Activated CD8-positive, alpha-beta memory T cell treated with anti-CD3 and anti-CD28 coated beads, Interleukin-2, amount 50 U/mL, for 24 hours (primary cell): ENCODE measurements around the gene DDC.
A peak's percentile ranks its signal among the peaks of the same experiment; 100 is the strongest.

Source experiments
- DNase-seq: peaks from one replicate; pipeline ENCODE4 v3.0.0-alpha.2; 2020; ENCODE audit errors: extremely low read depth

DDC gene

DNA sequence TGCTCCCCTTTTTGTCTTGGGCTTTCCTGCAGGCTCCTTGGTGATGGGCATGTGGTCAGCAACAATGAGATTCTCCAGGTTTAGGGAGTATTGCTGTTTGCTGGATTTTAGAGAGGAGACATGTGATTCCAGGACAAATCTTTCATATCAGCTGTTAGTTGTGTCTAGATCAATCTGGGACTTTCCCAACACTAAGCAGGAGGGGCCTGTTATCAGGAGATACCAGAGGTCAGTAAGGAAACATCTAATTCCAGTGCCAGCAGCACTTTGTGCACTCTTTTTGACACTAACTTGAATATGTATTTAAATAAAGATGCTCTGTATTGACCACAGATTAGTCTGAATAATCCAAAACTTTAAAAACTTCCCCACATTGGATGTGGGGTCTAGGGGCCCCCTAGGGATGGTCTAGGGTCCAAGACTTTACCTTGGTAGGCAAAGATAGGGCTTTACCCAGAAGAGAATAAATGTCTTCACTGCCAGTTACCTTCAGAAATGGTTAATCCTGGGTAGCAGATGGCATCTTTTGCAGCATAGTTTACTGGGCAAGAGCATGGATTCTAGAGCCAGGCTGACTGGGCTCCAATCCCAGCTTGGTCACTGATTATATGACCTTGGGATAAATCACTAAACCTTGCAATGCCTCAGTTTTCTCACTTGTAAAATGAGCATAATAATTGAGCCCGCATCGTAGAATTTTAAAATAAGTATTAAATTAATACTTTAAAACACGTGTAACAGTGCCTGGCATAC is 108.7 kb downstream of the DDC start:
- DNase-seq: no peak

- DNase-seq: no peak
These were observed 109.5 kb downstream of the DDC start for GRCh38 chr7:50455658-50456057.

DNA sequence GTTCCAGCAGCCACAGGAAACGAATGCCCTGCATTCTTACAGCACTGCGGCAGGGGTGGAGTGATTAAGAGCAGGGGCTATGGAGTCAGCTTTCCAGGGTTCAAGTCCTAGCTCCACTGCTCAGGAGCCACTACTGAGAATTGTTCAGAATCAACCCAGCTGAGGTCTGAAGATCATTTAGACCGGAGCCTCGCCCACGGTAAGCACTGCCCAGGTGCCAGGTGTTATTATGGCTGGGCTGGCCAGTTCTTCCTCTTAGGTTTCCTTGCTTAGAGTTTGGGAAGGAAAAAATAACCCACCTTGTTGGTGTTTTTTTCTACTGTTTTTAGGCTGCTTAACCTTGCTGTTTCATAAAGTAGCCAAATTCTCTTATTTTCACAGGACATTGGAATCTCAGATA is 110.2 kb downstream of the DDC start:
- no peak for DNase-seq

DNA sequence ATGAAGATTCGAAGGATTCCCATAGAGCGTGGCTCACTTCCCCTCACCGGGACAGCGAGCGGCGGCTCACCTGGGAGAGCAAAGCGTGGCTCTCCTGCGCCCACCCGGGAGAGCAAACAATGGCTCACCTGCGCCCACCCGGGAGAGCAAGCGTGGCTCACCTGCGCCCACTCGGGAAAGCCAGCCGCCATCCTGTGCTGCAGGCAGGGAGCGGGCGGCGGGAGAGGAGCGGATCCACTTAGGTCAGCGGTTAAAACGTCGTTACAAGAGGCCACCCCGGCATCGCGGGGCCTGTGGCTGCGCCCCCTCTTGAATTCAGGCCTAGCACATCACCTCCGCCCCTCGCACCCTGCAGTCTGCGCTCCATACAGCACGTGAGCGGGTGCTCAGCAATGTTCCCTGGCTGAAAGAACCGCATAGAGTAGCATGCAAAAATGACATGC is 114.6 kb downstream of the DDC start:
- DNase-seq: no peak

DNA sequence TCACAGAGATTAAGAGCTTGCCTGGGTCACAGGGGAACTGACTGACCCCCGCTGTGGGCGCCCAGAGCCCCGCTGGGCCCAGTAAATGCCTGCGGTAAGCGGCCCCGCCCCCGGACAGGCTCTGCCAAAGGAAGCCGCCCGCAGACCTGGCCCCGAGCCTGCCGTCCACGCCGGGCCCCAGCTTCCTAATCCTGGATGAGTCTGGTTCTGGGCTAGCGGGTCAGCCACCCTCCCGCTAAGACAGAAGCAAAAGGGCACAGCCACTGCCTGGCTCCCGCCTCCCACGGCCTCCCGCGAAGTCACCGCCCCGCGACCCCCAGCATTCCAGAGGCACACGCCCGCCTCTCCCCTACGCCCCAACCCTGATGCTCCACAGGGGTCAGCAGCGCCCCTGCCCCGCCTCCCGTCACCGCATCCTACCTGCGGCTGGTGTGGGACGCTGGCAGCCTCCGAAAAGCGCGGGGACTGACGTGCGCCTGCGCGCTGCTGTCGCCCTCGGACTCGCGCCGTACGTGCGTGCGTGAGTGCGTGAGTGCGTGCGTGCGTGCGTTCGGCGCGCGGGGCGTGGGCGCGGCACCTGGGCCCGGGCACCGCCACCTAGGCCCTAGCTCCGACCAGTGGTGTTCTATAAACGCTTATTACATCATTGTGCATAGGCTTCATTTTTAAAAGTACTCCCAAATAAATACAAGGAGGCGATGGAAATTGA is 115.2 kb downstream of the DDC start, which contains the start of gene FIGNL1:
Gene FIGNL1, minus strand, starts transcription at position 470 of the 709 bp plus-strand sequence. CDS start 3,063 bp downstream, outside the sequence.
- peak; percentile 47 for DNase-seq

- no peak for DNase-seq
These were observed 115.7 kb downstream of the DDC start for GRCh38 chr7:50449501-50449880.

GRCh38 chr7:50448823-50449222 is 116.4 kb downstream of the DDC start:
- DNase-seq: no peak

- no peak for DNase-seq
These were observed 118.7 kb downstream of the DDC start for GRCh38 chr7:50446542-50446960.

GRCh38 chr7:50436133-50436806 is 128.9 kb downstream of the DDC start:
- no peak for DNase-seq

GRCh38 chr7:50431722-50432305 is 133.4 kb downstream of the DDC start:
- DNase-seq: no peak

DNA sequence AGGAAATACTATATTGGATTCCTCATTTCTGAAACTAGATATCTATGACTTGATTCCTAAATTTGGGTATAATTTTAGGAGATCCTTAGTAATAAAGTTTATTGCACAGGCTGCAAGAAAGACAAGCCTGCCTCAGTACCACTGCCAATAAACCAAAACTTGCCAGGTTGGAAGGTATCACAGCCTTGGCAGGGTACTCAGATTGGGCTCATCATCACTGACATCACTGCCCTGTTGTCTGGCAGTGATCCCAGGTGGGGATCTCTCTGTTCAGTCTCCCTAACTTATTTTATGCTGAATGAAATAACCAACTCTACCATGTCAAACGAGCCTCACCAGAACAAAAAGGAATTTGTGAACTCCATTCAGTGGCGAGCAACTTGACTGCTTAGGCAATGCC is 133.9 kb downstream of the DDC start:
- DNase-seq: no peak

DNA sequence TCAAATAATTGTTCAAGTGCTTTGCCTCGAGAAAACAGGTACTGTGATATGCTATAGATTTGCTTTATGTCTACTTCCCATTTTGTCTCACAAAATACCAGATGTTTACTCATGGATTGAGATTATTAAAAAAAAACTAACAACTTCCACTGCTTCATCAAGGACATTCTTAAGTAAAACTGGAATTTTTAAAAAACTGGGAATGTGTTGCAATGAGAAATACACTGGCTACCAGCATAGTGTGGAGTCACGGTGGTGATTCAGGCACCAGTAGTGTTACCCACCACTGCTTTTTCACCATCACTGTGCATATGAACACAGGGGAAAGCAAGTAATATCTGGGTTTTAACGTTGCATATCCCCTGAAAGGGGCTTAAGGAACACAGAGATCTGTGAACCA is 136.3 kb downstream of the DDC start:
- DNase-seq: no peak

DNA sequence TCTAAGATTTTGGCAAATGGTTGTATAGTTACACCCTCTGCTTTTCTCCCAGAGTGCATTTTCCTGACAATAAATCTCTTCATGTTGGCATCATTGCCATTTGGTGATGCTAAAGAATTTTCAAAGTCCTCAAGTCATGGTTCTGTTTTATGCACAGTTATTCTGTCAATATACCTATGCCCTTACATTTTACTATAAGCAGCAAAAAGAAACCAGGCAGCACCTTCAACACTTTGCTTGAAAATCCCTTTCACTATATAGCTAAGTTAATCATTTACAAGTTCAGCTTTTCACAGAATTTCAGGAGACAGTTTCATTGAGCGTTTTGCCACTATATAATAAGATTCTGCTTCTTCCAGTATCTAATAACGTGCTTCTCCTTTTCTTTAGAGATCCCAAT is 137.7 kb downstream of the DDC start:
- no peak for DNase-seq

DNA sequence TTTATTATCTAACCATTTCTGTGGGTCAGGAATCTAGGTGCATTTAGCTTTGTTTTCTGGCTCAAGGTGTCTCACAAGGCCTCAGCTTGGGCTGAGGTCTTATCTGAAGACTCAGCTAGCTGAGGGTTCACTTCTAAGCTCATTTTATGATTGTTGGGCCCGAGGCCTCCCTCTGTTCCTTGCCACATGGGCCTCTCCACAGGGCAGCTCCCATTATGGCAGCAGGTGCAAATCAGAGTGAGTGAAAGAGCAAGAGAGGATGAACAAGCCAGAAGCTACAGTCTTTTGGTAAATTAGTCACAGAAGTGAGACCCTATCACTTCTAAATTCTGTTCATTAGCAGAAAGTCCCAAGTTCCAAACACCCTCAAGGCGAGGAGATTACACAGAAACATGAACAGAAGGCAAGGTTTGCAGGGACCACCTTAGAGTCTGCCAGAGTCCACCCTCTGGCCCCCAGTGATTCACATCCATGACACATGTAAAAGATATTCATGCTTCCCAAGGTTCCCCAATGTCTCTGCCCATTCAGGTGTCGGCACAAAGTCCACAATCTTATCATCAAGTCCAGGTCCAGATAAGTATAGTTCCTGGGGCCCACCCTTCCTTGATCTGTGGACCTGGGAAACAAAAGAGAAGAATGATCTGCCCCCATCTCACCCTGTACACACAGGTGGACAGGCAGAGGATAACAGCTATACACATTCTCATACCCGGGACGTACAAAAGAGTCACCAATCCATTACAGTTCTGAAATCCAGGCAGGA is 138.7 kb downstream of the DDC start:
- DNase-seq: no peak

- no peak for DNase-seq
These were observed 139.9 kb downstream of the DDC start for GRCh38 chr7:50425318-50425717.

DNA sequence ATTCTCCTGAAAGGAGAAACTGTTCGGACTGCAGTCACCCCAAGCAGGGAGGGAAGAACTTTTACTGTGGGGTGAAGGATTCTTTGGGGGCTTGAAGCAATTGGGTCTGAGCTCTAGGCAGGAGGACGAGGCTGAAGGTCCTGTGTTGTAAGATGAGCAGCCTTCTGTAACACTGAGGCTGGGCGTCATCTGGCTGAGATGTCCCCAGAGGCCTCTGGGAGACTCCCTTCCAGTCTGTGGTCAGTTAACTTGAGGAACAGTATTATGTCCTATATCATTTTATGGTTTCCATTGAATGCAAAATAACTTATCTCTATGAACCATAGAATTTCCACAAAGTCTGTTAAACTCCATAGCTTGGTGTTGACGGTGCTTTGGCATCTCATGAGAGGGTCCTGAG is 141.3 kb downstream of the DDC start:
- no peak for DNase-seq

- DNase-seq: no peak
These were observed 142.3 kb downstream of the DDC start for GRCh38 chr7:50422858-50423257.

- DNase-seq: no peak
These were observed 144.2 kb downstream of the DDC start for GRCh38 chr7:50421043-50421442.

DNA sequence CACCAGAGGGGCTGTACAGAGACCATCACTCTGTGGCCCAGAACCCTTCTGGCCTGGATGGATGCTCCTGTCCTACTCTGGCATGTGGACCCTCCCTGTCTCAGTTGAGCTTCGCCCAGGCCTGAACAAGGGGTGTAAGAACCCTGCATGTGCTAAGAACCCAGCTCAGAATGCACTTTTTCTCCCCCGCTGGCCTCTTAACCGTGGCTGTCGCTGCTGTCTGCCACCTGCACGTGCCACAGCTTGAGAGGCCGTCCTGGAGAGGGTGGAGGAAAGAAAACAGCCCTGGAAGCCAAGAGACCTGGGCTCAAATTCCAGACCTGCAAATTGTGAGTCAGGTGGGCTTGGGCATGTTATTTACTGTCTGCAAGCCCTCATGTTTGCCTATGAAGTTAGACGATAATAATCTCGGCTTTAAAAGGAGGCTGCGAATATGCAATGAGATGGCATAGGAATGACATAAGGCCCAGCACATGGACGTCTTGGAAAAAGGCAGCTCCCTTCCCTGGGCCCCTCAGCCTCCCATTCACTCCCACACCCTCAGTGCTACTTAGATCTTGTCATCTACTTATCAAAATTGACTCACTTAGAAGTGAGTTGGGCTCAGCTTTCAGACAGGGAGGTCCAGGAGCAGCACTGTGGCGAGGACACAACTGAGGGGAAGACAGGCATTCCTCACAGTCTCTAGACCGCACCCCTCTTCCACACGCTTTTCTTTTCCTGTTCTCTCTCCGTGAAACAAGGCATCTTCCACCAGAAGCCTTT is 146.5 kb downstream of the DDC start:
- no peak for DNase-seq

GRCh38 chr7:50418086-50418515 is 147.1 kb downstream of the DDC start:
- DNase-seq: peak; percentile 54
